HFFc6 (cell line): ENCODE data around the gene CCDC152. TPM values are rescaled to one million over a fixed set of nuclear protein-coding genes. Genes with fewer than 3 reads are reported as not detected.
A peak's percentile ranks its signal among the peaks of the same experiment; 100 is the strongest.
"Not testable (repeated sequence)": the region's sequence is repeated elsewhere in the genome, so short reads cannot be mapped to it uniquely, and the experiment has no call there.

ENCODE experiments used
- DNase-seq: peaks from one replicate; pipeline ENCODE4 v3.0.0-alpha.2; 2018
- H3K27ac Mint-ChIP-seq: 2 replicates; pipeline ENCODE4 v1.8.0; 2020; ENCODE audit warnings: mild to moderate bottlenecking, mixed read lengths
- H3K27me3 Mint-ChIP-seq: 2 replicates; pipeline ENCODE4 v1.8.0; 2021; ENCODE audit warnings: mild to moderate bottlenecking, moderate library complexity, mixed read lengths; ENCODE audit not compliant: insufficient read depth
- H3K36me3 Mint-ChIP-seq: 2 replicates; pipeline ENCODE4 v1.8.0; 2021; ENCODE audit warnings: low read depth, mixed read lengths
- H3K4me1 Mint-ChIP-seq: 2 replicates; pipeline ENCODE4 v1.8.0; 2020; ENCODE audit warnings: low read depth, mixed read lengths
- H3K4me3 Mint-ChIP-seq: 2 replicates; pipeline ENCODE4 v1.8.0; 2020; ENCODE audit warnings: mild to moderate bottlenecking, moderate library complexity, mixed read lengths
- H3K9me3 Mint-ChIP-seq: 2 replicates; pipeline ENCODE4 v1.8.0; 2020; ENCODE audit warnings: mild to moderate bottlenecking, mixed read lengths
- total RNA-seq, 6 experiments: library from RNA; stranded (reverse); fragmentation: NEBNext Ultra II Directional; extraction: Animal tissue kit (Norgen Biotek cat#: 25700); gene quantifications; 2 replicates in 1 of 6; 3 replicates in 5 of 6; pipeline ENCODE4 v1.2.3, GENCODE V29; 2021
- TF ChIP-seq, protein P1 (sequence below): fragments of 200-600 bp; sonication (generic); IDR thresholded peaks from 2 replicates; pipeline ENCODE4 v1.5.0; 2021; ENCODE audit warnings: antibody characterized with exemption, mild to moderate bottlenecking

Gene CCDC152
- total RNA-seq, 6 experiments from 2014 or later, result 0.47 to 7.2 (median 5.6) TPM

DNA sequence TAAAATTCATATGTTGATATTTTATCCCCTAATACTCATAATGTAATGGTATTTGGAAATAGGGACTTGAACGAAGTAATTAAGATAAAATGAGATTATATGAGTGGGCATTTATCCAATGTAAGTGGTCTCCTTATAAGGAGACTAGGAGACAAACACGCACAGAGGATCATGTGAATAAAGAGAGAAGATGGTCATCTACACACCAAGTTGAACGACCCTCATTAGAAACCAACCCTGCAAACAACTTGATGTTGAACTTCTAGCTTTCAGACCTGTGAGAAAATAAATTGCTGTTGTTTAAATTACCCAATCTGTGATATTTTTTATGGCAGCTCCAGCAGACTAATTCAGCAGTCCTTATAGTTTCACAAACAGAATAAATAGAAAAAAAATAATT, 82.6 kb downstream of the CCDC152 start:
- TF ChIP-seq, protein P1, sequence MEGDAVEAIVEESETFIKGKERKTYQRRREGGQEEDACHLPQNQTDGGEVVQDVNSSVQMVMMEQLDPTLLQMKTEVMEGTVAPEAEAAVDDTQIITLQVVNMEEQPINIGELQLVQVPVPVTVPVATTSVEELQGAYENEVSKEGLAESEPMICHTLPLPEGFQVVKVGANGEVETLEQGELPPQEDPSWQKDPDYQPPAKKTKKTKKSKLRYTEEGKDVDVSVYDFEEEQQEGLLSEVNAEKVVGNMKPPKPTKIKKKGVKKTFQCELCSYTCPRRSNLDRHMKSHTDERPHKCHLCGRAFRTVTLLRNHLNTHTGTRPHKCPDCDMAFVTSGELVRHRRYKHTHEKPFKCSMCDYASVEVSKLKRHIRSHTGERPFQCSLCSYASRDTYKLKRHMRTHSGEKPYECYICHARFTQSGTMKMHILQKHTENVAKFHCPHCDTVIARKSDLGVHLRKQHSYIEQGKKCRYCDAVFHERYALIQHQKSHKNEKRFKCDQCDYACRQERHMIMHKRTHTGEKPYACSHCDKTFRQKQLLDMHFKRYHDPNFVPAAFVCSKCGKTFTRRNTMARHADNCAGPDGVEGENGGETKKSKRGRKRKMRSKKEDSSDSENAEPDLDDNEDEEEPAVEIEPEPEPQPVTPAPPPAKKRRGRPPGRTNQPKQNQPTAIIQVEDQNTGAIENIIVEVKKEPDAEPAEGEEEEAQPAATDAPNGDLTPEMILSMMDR, result no peak
- Mint-ChIP-seq H3K4me3 (no peak overlapping the region), H3K27ac (no peak overlapping the region), H3K4me1 (peaks cover 8% of the 10 kb centered on the region), H3K9me3 (no peaks in the 10 kb centered on the region), H3K27me3 (peaks cover 4% of the 10 kb centered on the region), H3K36me3 (no peaks in the 10 kb centered on the region)
- DNase-seq, result no peak

DNA sequence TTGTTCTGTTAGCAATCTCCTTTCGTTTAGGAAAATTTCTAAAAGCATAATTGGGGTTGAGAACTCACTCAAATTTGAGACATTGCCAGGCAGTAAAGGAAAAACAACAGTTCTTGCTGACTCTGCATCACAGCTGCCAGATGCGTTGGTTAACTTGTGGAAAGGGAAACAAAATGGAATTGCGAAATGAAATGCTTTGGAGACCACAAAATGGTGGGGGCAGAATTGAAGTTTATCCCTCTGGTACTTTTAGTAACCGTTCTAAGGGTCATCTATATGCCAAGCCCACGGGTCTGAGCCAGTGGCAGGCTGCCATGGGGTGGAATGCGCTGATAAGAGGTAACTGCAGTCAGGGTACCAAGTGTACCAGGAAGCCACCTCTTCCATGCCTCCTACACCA, 83.7 kb downstream of the CCDC152 start:
- Mint-ChIP-seq H3K36me3 (no peaks in the 10 kb centered on the region), H3K9me3 (no peaks in the 10 kb centered on the region), H3K27me3 (peaks cover 2% of the 10 kb centered on the region), H3K4me1 (peaks cover 8% of the 10 kb centered on the region), H3K27ac (no peak overlapping the region), H3K4me3 (no peak overlapping the region)
- peak; percentile 33 for DNase-seq
- TF ChIP-seq, protein P1, result no peak

DNA sequence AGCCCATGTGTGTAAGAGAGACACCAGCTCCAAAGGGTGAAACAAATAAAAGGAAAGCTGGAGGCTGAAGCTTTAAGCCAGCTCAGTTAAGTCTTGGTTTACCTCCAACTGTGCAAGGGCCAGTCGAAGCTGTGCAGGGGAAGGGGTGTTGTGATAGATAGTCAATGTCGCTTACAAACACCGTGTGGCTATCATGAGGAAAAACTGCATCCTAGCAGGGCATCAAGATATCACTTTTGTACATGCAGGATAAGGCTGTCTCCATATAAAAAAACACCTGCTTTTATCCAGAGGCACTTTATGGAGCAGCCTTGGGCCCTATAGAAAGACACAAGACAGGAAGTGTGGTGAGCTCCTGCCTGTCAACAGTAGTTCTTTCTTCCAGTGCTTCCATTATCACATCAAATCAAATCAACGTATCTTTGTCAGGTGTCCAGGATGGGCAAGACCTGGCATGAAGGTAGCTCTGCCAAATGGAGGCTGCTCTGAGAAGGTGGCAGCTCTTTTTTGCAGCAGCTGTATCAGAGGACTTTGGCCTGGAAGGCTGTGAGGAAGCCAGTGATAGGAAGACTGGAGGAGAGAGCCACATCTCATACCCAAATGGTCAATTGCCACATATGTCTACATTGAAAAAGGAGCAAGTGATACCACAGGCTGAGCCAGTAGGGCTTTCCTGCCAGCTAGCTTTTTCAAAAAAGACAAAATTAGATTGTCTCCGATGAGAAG, 84.4 kb downstream of the CCDC152 start:
- H3K27ac Mint-ChIP-seq, result no peak overlapping the region
- peaks cover 8% of the 10 kb centered on the region for H3K4me1 Mint-ChIP-seq
- no peaks in the 10 kb centered on the region for H3K9me3 Mint-ChIP-seq
- TF ChIP-seq, protein P1, result no peak
- DNase-seq, result no peak
- no peak overlapping the region for H3K4me3 Mint-ChIP-seq
- no peaks in the 10 kb centered on the region for H3K36me3 Mint-ChIP-seq
- peaks cover 2% of the 10 kb centered on the region for H3K27me3 Mint-ChIP-seq

DNA sequence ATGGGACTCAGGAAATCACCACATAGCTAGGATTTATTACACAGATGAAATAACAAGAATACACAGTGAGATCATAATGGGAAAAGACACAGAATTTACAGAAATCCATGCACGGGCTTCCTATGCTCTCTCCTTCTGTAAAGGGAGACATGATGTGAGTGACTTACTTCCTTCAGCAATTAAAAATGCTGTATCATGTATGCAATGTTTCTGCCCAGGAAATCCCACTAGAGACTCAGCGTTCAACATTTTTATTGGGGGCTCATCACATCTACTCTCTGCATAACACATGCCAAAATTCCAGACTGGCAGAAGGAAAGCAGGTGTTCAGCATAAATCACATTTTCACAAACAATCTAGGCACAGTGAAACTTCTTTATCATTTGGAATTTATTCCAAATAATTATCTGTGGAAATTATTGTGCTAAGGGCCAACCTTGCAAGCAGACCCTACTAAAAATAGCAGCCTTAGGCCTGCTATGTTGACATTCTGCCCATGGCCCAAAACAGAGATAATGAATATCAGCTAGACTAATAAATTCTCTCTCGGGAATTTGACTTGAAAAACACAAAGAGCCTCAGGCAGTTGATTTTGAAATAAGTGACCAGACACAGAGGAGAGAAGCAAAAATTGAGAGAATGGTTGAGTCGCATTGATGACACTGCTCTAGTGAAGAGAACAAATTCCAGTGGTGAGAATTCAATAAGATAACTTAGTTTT, 86.5 kb downstream of the CCDC152 start:
- no peaks in the 10 kb centered on the region for H3K9me3 Mint-ChIP-seq
- no peaks in the 10 kb centered on the region for H3K36me3 Mint-ChIP-seq
- no peak overlapping the region for H3K4me3 Mint-ChIP-seq
- peaks cover 1% of the 10 kb centered on the region for H3K27me3 Mint-ChIP-seq
- peaks cover 8% of the 10 kb centered on the region for H3K4me1 Mint-ChIP-seq
- no peak for DNase-seq
- TF ChIP-seq, protein P1, result no peak
- H3K27ac Mint-ChIP-seq, result no peak overlapping the region

DNA sequence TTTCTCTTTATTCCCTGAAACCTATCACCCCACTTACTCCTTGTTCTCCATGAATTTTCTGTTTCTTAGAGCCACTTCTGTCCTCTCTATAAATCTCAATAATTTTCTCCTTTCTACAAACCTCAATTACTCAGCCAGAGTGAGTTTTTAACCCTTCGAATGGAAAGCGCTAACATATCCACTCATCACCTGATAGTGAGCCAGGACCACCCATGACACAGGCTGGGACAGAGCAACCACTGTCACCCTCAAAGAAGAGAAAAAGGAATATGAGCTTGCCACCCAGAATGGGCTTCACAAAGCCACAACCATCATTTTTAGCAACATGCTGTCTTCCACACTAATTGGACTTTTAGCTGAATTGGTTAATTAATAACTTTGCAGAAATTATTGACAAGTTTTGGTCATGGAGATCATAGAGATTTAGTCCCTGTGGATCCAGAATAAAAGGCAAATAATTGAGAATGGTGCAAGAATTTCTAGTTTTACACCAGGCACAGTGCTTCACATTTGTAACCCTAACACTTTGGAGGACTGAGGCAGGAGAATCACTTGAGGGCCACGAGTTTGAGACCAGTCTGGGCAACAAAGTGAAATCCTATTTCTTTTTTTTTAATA, 87.2 kb downstream of the CCDC152 start:
- no peaks in the 10 kb centered on the region for H3K9me3 Mint-ChIP-seq
- peaks cover 8% of the 10 kb centered on the region for H3K4me1 Mint-ChIP-seq
- TF ChIP-seq, protein P1, result no peak
- no peaks in the 10 kb centered on the region; the same call in 1 of the 2 replicates for H3K27me3 Mint-ChIP-seq
- H3K4me3 Mint-ChIP-seq, result no peak overlapping the region
- no peak for DNase-seq
- H3K36me3 Mint-ChIP-seq, result no peaks in the 10 kb centered on the region
- H3K27ac Mint-ChIP-seq, result no peak overlapping the region

DNA sequence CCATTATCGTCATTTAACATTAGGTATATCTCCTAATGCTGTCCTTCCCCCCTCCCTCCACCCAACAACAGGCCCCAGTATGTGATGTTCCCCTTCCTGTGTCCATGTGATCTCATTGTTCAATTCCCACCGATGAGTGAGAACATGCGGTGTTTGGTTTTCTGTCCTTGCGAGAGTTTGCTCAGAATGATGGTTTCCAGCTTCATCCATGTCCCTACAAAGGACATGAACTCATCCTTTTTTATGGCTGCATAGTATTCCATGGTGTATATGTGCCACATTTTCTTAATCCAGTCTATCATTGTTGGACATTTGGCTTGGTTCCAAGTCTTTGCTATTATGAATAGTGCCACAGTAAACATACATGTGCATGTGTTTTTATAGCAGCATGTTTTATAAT, 87.8 kb downstream of the CCDC152 start:
- not testable (repeated sequence) for H3K9me3 Mint-ChIP-seq, H3K4me3 Mint-ChIP-seq, H3K36me3 Mint-ChIP-seq, H3K27ac Mint-ChIP-seq, H3K4me1 Mint-ChIP-seq, DNase-seq, H3K27me3 Mint-ChIP-seq
